ENCODE measurements around the gene SLC35E2B.

The SLC35E2B gene

GRCh38 chr1:1625404-1625775 is 67.2 kb downstream of the SLC35E2B start:
- Histone ChIP-seq H3K27me3 (ENCODE audit: insufficient read depth, low read length) (no peaks in the 10 kb centered on the region), H2AFZ (ENCODE audit: low read depth, low read length) (no peak overlapping the region), H3K36me3 (ENCODE audit: insufficient read depth, low read length) (peaks cover 19% of the 10 kb centered on the region), H3K4me3 (ENCODE audit: low read length) (no peak overlapping the region), H3K4me1 (ENCODE audit: insufficient read depth, low read length) (no peaks in the 10 kb centered on the region), H3K9me3 (ENCODE audit: low read length) (no peaks in the 10 kb centered on the region)

DNA sequence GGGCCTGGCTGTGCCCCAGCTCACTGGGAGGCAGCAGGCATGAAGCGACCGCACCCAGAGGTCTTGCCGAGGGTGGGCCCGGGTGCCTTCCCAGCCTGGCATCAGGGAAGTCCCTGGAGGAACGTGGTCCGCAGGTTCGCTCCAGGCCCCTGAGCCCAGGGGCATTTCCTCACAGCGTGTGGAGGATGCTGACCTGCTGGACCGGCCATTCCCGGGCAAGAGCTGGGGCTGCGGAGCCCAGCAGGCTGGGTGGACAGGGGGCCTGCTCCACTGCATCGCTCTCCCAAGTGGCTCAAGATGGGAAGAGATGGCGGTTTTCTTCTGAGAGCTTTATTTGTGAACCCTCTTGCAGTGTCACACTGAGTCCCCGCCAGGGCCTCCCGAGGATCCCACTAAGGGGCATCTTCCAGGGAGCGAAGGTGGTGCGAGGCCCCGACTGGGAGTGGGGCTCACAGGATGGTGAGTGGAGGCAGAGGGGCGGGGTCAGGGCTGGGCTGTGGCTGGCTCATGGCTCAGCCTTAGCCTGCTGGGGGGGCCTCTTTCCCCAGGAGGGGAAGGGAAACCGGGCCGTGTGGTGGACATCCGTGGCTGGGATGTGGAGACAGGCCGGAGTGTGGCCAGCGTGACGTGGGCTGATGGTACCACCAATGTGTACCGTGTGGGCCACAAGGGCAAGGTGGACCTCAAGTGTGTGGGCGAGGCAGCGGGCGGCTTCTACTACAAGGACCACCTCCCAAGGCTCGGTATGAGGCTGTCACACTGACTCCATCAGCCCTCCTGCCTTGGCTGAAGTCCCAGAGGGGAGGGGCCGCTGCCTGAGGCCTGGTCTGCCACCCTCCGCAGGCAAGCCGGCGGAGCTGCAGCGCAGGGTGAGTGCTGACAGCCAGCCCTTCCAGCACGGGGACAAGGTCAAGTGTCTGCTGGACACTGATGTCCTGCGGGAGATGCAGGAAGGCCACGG is 67.9 kb downstream of the SLC35E2B start:
- no peak overlapping the region for H3K4me3 ChIP-seq (ENCODE audit: low read length)
- H3K9me3 ChIP-seq (ENCODE audit: low read length) = no peaks in the 10 kb centered on the region
- no peaks in the 10 kb centered on the region for H3K4me1 ChIP-seq (ENCODE audit: insufficient read depth, low read length)
- peaks cover 19% of the 10 kb centered on the region for H3K36me3 ChIP-seq (ENCODE audit: insufficient read depth, low read length)
- H3K27me3 ChIP-seq (ENCODE audit: insufficient read depth, low read length) = no peaks in the 10 kb centered on the region
- no peak overlapping the region for H2AFZ ChIP-seq (ENCODE audit: low read depth, low read length)

GRCh38 chr1:1623631-1624442 is 68.8 kb downstream of the SLC35E2B start:
- Histone ChIP-seq H3K4me3 (ENCODE audit: low read length) (no peak overlapping the region), H3K9me3 (ENCODE audit: low read length) (no peaks in the 10 kb centered on the region), H3K27me3 (ENCODE audit: insufficient read depth, low read length) (no peaks in the 10 kb centered on the region), H3K36me3 (ENCODE audit: insufficient read depth, low read length) (peaks cover 19% of the 10 kb centered on the region), H3K4me1 (ENCODE audit: insufficient read depth, low read length) (no peaks in the 10 kb centered on the region), H2AFZ (ENCODE audit: low read depth, low read length) (no peak overlapping the region)

GRCh38 chr1:1623181-1623630 is 69.4 kb downstream of the SLC35E2B start:
- Histone ChIP-seq H3K27me3 (ENCODE audit: insufficient read depth, low read length) (no peaks in the 10 kb centered on the region), H3K4me1 (ENCODE audit: insufficient read depth, low read length) (no peaks in the 10 kb centered on the region), H3K4me3 (ENCODE audit: low read length) (no peak overlapping the region), H2AFZ (ENCODE audit: low read depth, low read length) (no peak overlapping the region), H3K9me3 (ENCODE audit: low read length) (no peaks in the 10 kb centered on the region), H3K36me3 (ENCODE audit: insufficient read depth, low read length) (peaks cover 18% of the 10 kb centered on the region)

DNA sequence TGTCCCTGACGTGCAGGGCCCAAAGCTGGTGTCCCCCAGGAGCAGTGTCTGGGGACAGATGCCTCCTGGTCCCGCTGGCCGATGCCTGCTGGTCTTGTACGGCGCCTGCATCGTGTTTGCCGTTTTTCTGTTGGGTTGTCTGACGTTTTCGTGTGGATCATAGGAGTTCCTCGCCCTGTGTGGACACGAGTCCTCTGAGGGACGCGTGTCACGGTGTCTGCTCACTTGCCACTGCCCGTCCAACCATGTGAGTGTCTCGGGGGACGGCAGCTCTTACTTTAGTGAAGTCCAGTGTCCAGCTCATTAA is 69.9 kb downstream of the SLC35E2B start:
- Histone ChIP-seq H3K4me3 (ENCODE audit: low read length) (no peak overlapping the region), H2AFZ (ENCODE audit: low read depth, low read length) (no peak overlapping the region), H3K27me3 (ENCODE audit: insufficient read depth, low read length) (no peaks in the 10 kb centered on the region), H3K9me3 (ENCODE audit: low read length) (no peaks in the 10 kb centered on the region), H3K4me1 (ENCODE audit: insufficient read depth, low read length) (no peaks in the 10 kb centered on the region), H3K36me3 (ENCODE audit: insufficient read depth, low read length) (peaks cover 16% of the 10 kb centered on the region)

DNA sequence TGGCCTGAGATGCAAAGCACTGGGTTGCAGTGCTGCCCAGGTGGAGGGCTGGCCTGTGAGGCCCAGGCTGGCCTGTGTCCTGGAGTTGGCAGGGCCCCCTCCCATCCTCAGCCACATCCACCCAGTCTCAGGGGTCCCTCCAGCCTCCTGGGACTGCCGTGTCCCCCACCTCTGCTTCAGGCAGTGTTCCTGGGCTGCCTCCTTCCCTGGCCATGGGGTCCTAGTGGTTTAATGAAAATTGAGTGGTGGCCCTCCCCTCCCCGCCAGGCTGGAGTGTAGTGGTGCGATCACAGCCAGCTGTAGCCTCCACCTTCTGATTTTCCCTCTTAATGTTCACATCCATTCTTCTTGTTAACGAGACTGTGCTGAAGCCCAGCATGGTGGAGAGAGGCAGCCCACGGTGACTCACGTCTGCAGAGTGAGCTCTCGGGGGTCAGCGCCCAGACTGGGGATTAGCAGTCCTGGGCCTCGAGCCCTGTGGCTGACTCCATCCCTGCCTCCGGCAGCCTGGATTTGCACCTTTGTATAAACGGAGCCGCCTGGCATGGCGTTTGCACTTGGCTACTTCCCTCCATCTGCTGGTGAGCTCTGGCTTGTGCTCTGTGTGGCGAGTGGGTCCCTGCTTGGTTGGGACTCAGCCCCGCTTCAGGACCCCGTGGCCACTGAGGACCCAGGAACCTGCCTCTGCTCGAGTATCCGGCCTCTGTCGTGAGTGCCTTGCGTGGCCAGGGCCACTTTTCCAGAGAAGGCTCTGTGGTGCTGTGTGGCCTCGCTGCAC is 70.4 kb downstream of the SLC35E2B start:
- no peaks in the 10 kb centered on the region for H3K9me3 ChIP-seq (ENCODE audit: low read length)
- H3K4me1 ChIP-seq (ENCODE audit: insufficient read depth, low read length) = peaks cover 2% of the 10 kb centered on the region
- no peak overlapping the region for H3K4me3 ChIP-seq (ENCODE audit: low read length)
- peaks cover 13% of the 10 kb centered on the region for H3K36me3 ChIP-seq (ENCODE audit: insufficient read depth, low read length)
- H3K27me3 ChIP-seq (ENCODE audit: insufficient read depth, low read length) = no peaks in the 10 kb centered on the region
- no peak overlapping the region for H2AFZ ChIP-seq (ENCODE audit: low read depth, low read length)

DNA sequence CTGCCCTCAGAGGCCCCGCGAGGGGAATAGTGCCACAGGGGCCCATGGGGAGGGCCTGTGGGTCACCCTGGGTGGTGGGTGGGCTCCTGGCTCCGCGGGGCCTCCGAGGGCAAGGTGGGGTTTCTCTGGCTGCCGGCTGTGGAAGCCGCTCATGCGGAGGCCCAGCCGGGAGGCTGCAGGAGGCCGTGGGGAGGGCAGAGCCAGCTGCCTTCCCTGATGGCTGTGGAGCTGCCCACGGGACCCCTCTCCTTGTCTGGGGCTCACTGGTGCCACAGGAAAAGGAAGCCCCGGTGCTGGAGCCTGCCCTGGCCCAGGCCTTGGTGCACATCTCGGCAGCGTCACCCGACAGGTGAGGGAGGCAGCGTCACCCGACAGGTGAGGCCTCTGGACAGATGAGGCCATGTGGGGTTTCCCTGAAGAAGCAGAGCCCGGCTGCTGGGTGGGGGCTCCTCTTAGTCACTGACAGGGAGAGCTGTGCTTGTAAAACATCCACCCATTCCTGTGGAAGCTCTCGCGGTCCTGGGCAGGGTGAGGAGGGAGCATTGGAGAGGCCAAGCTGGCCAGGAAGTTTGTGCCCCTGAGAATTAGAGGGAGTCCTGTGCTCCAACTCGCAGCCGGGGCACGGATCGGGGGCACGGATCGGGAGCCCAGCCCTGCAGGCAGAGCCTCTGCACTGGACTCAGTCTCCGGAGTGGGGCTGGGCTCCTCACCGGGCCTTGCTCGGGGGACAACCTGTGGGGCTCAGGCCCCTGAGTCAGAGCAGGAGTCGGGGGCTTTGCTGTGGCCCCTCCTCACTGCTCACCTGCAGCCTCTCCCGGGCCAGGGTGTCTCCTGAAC is 71.2 kb downstream of the SLC35E2B start:
- H3K27me3 ChIP-seq (ENCODE audit: insufficient read depth, low read length) = no peaks in the 10 kb centered on the region
- H3K9me3 ChIP-seq (ENCODE audit: low read length) = no peaks in the 10 kb centered on the region
- H3K4me3 ChIP-seq (ENCODE audit: low read length) = no peak overlapping the region
- H3K4me1 ChIP-seq (ENCODE audit: insufficient read depth, low read length) = peaks cover 10% of the 10 kb centered on the region
- peaks cover 10% of the 10 kb centered on the region for H3K36me3 ChIP-seq (ENCODE audit: insufficient read depth, low read length)
- no peak overlapping the region for H2AFZ ChIP-seq (ENCODE audit: low read depth, low read length)

DNA sequence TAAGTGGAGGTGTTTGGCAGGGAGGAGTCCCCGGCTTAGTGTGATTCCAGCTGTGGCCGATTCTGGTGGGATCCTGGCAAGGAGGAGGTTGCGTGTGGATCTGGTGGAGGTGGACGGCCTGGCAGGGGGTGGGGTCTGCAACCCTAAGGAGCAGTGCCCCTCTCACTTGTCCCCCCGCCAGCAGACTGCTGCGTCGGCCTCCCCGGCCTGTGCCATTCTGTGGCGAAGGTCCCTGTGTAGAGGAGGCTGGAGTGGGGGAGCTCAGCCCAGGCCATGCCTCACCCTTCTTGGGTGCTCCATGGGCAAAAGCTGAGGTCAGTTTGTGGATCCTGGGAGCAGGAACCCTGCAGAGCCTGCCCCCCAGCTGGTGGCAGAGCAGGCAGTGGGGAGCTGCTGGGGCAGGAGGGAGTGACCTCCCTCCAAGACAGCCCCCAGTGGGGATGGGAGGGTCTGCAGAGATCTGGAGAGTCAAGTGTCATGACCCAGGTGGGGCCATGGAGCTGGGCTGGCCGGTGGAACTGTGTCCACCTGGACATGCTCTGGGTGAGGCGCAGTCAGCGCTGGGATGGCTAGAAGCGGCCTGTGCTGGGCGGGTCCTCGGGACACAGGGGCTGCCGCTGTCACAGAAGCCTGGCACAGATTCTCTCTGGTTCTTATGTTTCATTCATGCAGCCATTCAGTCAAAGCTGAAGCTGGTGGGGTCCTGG is 72.0 kb downstream of the SLC35E2B start:
- Histone ChIP-seq H3K4me3 (ENCODE audit: low read length) (no peak overlapping the region), H2AFZ (ENCODE audit: low read depth, low read length) (no peak overlapping the region), H3K27me3 (ENCODE audit: insufficient read depth, low read length) (no peaks in the 10 kb centered on the region), H3K36me3 (ENCODE audit: insufficient read depth, low read length) (peaks cover 10% of the 10 kb centered on the region), H3K4me1 (ENCODE audit: insufficient read depth, low read length) (peaks cover 12% of the 10 kb centered on the region), H3K9me3 (ENCODE audit: low read length) (no peaks in the 10 kb centered on the region)

GRCh38 chr1:1619917-1620361 is 72.7 kb downstream of the SLC35E2B start:
- Histone ChIP-seq H3K4me1 (ENCODE audit: insufficient read depth, low read length) (peaks cover 12% of the 10 kb centered on the region), H3K4me3 (ENCODE audit: low read length) (no peak overlapping the region), H3K36me3 (ENCODE audit: insufficient read depth, low read length) (peaks cover 10% of the 10 kb centered on the region), H2AFZ (ENCODE audit: low read depth, low read length) (no peak overlapping the region), H3K27me3 (ENCODE audit: insufficient read depth, low read length) (no peaks in the 10 kb centered on the region), H3K9me3 (ENCODE audit: low read length) (no peaks in the 10 kb centered on the region)

- Histone ChIP-seq H2AFZ (ENCODE audit: low read depth, low read length) (no peak overlapping the region), H3K36me3 (ENCODE audit: insufficient read depth, low read length) (peaks cover 8% of the 10 kb centered on the region), H3K9me3 (ENCODE audit: low read length) (no peaks in the 10 kb centered on the region), H3K4me3 (ENCODE audit: low read length) (no peak overlapping the region), H3K4me1 (ENCODE audit: insufficient read depth, low read length) (peaks cover 24% of the 10 kb centered on the region), H3K27me3 (ENCODE audit: insufficient read depth, low read length) (no peaks in the 10 kb centered on the region)
Observed at GRCh38 chr1:1618396-1619068, 74.1 kb downstream of the SLC35E2B start.

- H3K27me3 ChIP-seq (ENCODE audit: insufficient read depth, low read length) = no peaks in the 10 kb centered on the region
- no peak overlapping the region for H2AFZ ChIP-seq (ENCODE audit: low read depth, low read length)
- peaks cover 8% of the 10 kb centered on the region for H3K36me3 ChIP-seq (ENCODE audit: insufficient read depth, low read length)
- no peak overlapping the region for H3K4me3 ChIP-seq (ENCODE audit: low read length)
- H3K4me1 ChIP-seq (ENCODE audit: insufficient read depth, low read length) = peaks cover 27% of the 10 kb centered on the region
- no peaks in the 10 kb centered on the region for H3K9me3 ChIP-seq (ENCODE audit: low read length)
Observed at GRCh38 chr1:1617925-1618324, 74.7 kb downstream of the SLC35E2B start.
